IMR-90 (cell line): ENCODE data around the gene CMIP. TPM values are rescaled to one million over a fixed set of nuclear protein-coding genes. Genes with fewer than 3 reads are reported as not detected.

Experiments
- ATAC-seq: fragments of 200-7000 bp; cut with Tn5 transposase; 2 replicates; pipeline ENCODE4 v1.9.1; 2020; ENCODE audit warnings: low read depth, mild to moderate bottlenecking, moderate library complexity
- BruUV-seq: library from RNA; stranded (reverse); fragments of 400-500 nt; replicated peaks from 2 replicates; lab custom pipeline; 2021; lab: Mats Ljungman, UMichigan
- CTCF ChIA-PET: fragments of 300-600 bp; formaldehyde crosslinking; extraction: SDS; loops from one replicate; lab custom pipeline; 2021; ENCODE audit warnings: antibody characterized with exemption; lab: Yijun Ruan, JAX
- POLR2A ChIA-PET: fragments of 300-600 bp; sonication (Branson Sonifier 250); formaldehyde crosslinking; loops from one replicate; lab custom pipeline; 2022; ENCODE audit warnings: antibody characterized with exemption; ENCODE audit not compliant: unreplicated experiment; lab: Charles Lee
- DNase-seq: peaks from one replicate; pipeline ENCODE4 v3.0.0; 2013
- H2AFZ ChIP-seq: replicated peaks from 2 replicates; pipeline ENCODE3; 2013; ENCODE audit warnings: low read length, mild to moderate bottlenecking; ENCODE audit not compliant: poor library complexity
- H2AK5ac ChIP-seq: 2 replicates; pipeline ENCODE4 v1.6.1; 2013; ENCODE audit warnings: low read depth, low read length, inconsistent platforms
- H2AK9ac ChIP-seq: replicated peaks from 2 replicates; pipeline ENCODE3; 2013; ENCODE audit warnings: mild to moderate bottlenecking, low read depth, low read length, moderate library complexity; ENCODE audit not compliant: poor library complexity
- H2BK120ac ChIP-seq: 2 replicates; pipeline ENCODE4 v1.6.1; 2013; ENCODE audit warnings: low read depth, low read length, inconsistent platforms
- H2BK15ac ChIP-seq: 3 replicates; pipeline ENCODE4 v1.6.1; 2013; ENCODE audit warnings: low read depth, low read length, inconsistent platforms
- H2BK20ac ChIP-seq: 2 replicates; pipeline ENCODE4 v1.6.1; 2013; ENCODE audit warnings: low read depth, mild to moderate bottlenecking, inconsistent platforms, low read length, moderate library complexity
- H2BK5ac ChIP-seq: 2 replicates; pipeline ENCODE4 v1.6.1; 2013; ENCODE audit warnings: mild to moderate bottlenecking, low read depth, low read length, inconsistent platforms; ENCODE audit not compliant: poor library complexity, severe bottlenecking
- H3K14ac ChIP-seq: replicated peaks from 2 replicates; pipeline ENCODE4 v1.6.1; 2013; ENCODE audit warnings: low read depth, low read length, inconsistent platforms
- H3K18ac ChIP-seq: 2 replicates; pipeline ENCODE4 v1.6.1; 2013; ENCODE audit warnings: low read depth, low read length, control low read depth
- H3K23ac ChIP-seq: 2 replicates; pipeline ENCODE4 v1.6.1; 2013; ENCODE audit warnings: low read depth, low read length, inconsistent platforms
- H3K27ac ChIP-seq: 2 replicates; pipeline ENCODE4 v1.5.1; 2013; ENCODE audit warnings: mild to moderate bottlenecking, control low read depth, low read length; ENCODE audit not compliant: insufficient read depth
- H3K27me3 ChIP-seq: 2 replicates; pipeline ENCODE4 v1.6.1; 2013; ENCODE audit warnings: low read length; ENCODE audit not compliant: control insufficient read depth, insufficient read depth
- H3K36me3 ChIP-seq: 2 replicates; pipeline ENCODE4 v1.6.1; 2013; ENCODE audit warnings: low read length, mixed read lengths; ENCODE audit not compliant: control insufficient read depth, insufficient read depth
- H3K4ac ChIP-seq: 2 replicates; pipeline ENCODE4 v1.6.1; 2013; ENCODE audit warnings: low read depth, low read length, inconsistent platforms
- H3K4me1 ChIP-seq: 2 replicates; pipeline ENCODE4 v1.6.1; 2013; ENCODE audit warnings: low read length, mixed read lengths; ENCODE audit not compliant: control insufficient read depth, insufficient read depth
- H3K4me2 ChIP-seq: 2 replicates; pipeline ENCODE4 v1.6.1; 2013; ENCODE audit warnings: low read depth, mild to moderate bottlenecking, control low read depth, low read length, moderate library complexity
- H3K4me3 ChIP-seq: 2 replicates; pipeline ENCODE4 v1.5.1; 2013; ENCODE audit warnings: low read depth, mild to moderate bottlenecking, control low read depth, low read length, moderate library complexity; ENCODE audit not compliant: insufficient read depth
- H3K56ac ChIP-seq: 2 replicates; pipeline ENCODE4 v1.6.1; 2013; ENCODE audit warnings: low read length, inconsistent platforms; ENCODE audit not compliant: insufficient read depth; ENCODE audit errors: extremely low read depth
- H3K79me1 ChIP-seq, 2 experiments: 2 replicates each; pipeline ENCODE4 v1.6.1; 2013; ENCODE audit warnings: low read length in 2 of 2, inconsistent platforms in 1 of 2, low read depth in 1 of 2
- H3K9ac ChIP-seq: 2 replicates; pipeline ENCODE4 v1.6.1; 2013; ENCODE audit warnings: low read depth, low read length, control low read depth
- H3K9me1 ChIP-seq: 2 replicates; pipeline ENCODE4 v1.6.1; 2013; ENCODE audit warnings: low read length, inconsistent platforms; ENCODE audit not compliant: insufficient read depth
- H3K9me3 ChIP-seq: 2 replicates; pipeline ENCODE4 v1.6.1; 2013; ENCODE audit warnings: low read length; ENCODE audit not compliant: control insufficient read depth, insufficient read depth
- H4K20me1 ChIP-seq: 2 replicates; pipeline ENCODE4 v1.6.1; 2013; ENCODE audit warnings: low read length, inconsistent platforms; ENCODE audit not compliant: insufficient read depth
- H4K5ac ChIP-seq: 2 replicates; pipeline ENCODE4 v1.6.1; 2013; ENCODE audit warnings: mild to moderate bottlenecking, low read depth, low read length, control low read depth
- H4K8ac ChIP-seq, 2 experiments: 2 replicates each; pipeline ENCODE4 v1.6.1; 2013; ENCODE audit warnings: low read depth in 2 of 2, low read length in 2 of 2, control low read depth in 1 of 2, inconsistent platforms in 1 of 2
- H4K91ac ChIP-seq: 2 replicates; pipeline ENCODE4 v1.6.1; 2013; ENCODE audit warnings: low read depth, low read length, inconsistent platforms; ENCODE audit not compliant: insufficient read depth
- CEBPB ChIP-seq: IDR thresholded peaks from 2 replicates; pipeline ENCODE4 v1.6.1; 2012; ENCODE audit warnings: low read depth, low read length, improper control_type of control experiment
- CTCF ChIP-seq: conservative IDR thresholded peaks from 2 replicates; pipeline ENCODE4 v1.5.1; 2012; ENCODE audit warnings: mild to moderate bottlenecking, low read depth, low read length, improper control_type of control experiment
- FOS ChIP-seq: fragments of 150-350 bp; IDR thresholded peaks from 2 replicates; pipeline ENCODE4 v1.6.1; 2016; ENCODE audit warnings: low read depth, low read length
- MAFK ChIP-seq: IDR thresholded peaks from 2 replicates; pipeline ENCODE4 v1.6.1; 2012; ENCODE audit warnings: low read depth, low read length, improper control_type of control experiment
- MAZ ChIP-seq: IDR thresholded peaks from 2 replicates; pipeline ENCODE4 v1.6.1; 2012; ENCODE audit warnings: low read depth, mild to moderate bottlenecking, low read length, improper control_type of control experiment, moderate library complexity, borderline replicate concordance
- MXI1 ChIP-seq: IDR thresholded peaks from 2 replicates; pipeline ENCODE4 v1.6.1; 2012; ENCODE audit warnings: low read depth, mild to moderate bottlenecking, low read length, moderate library complexity, borderline replicate concordance
- SMC3 ChIP-seq: fragments of 150-350 bp; IDR thresholded peaks from 2 replicates; pipeline ENCODE4 v1.6.1; 2016; ENCODE audit warnings: low read depth, mild to moderate bottlenecking, antibody characterized with exemption, low read length, moderate library complexity
- USF2 ChIP-seq: fragments of 150-350 bp; IDR thresholded peaks from 2 replicates; pipeline ENCODE4 v1.6.1; 2017; ENCODE audit warnings: mild to moderate bottlenecking, antibody characterized with exemption, low read length, low read depth
- WGBS, 2 experiments: methylation state at CpG; one replicate each; pipeline versions ENCODE4 v1.1.5 to v1.1.7; 2013; ENCODE audit warnings: missing lambda C conversion rate in 2 of 2; ENCODE audit not compliant: insufficient read length in 1 of 2; ENCODE audit errors: extremely low coverage in 2 of 2; 5-methylcytosine and 5-hydroxymethylcytosine counted together
- dilution Hi-C: fragments of 300-500 bp; cut with HindIII; formaldehyde crosslinking; loops from one replicate; pipeline ENCODE4 v1.14.3; 2018; ENCODE audit warnings: low sequenced_read_pairs; ENCODE audit not compliant: unreplicated experiment
- in situ Hi-C: fragments of 300-500 bp; cut with MboI; formaldehyde crosslinking; loops from 3 replicates; pipeline ENCODE4 v1.14.3; 2019; ENCODE audit warnings: low sequenced_read_pairs, inconsistent platforms, mixed read lengths
- intact Hi-C: fragments of 100-400 bp; cut with micrococcal nuclease; formaldehyde crosslinking; loops from 2 replicates; pipeline ENCODE4 v1.10.0; 2022
- polyA plus RNA-seq, 3 experiments: library from polyadenylated mRNA; depleted of rRNA; stranded (reverse); fragments of >200 nt; gene quantifications; 2 replicates each; pipeline ENCODE4 v1.2.3, GENCODE V29; 2012; ENCODE audit warnings: low replicate concordance in 1 of 3
- total RNA-seq: library from RNA; depleted of rRNA; stranded (reverse); fragments of >200 nt; gene quantifications from 2 replicates; pipeline ENCODE4 v1.2.3, GENCODE V29; 2012

The CMIP gene
- total and polyA plus RNA-seq, 2 of the 4 experiments (the other 2 are of a cell fraction), result 3.2 to 11.6 TPM

- H3K27ac ChIP-seq, result no peak overlapping the region
- H3K9ac ChIP-seq, result no peak overlapping the region
- no peak overlapping the region for H4K8ac ChIP-seq
- dilution Hi-C loops (no loop called here), intact Hi-C loops (no loop called here), in situ Hi-C loops (no loop called here)
- BruUV-seq, result no TSS peak
- H3K79me1 ChIP-seq, result peaks cover 46 to 69% of the 10 kb centered on the region in 2 experiments
- no peak overlapping the region for H2BK5ac ChIP-seq
- H2BK20ac ChIP-seq, result no peak overlapping the region
- no peak overlapping the region for H4K5ac ChIP-seq
- H2AK5ac ChIP-seq, result peak overlapping the region; percentile 35; the same call in 1 of the 2 replicates
- H3K9me1 ChIP-seq, result peaks cover 10% of the 10 kb centered on the region; the same call in 1 of the 2 replicates
- H2BK120ac ChIP-seq, result no peak overlapping the region
- DNase-seq (no peak), ATAC-seq (no peak)
- no peak overlapping the region for H3K4ac ChIP-seq
- peaks cover 5% of the 10 kb centered on the region for H3K4me1 ChIP-seq
- ChIA-PET POLR2A (no interaction called here), CTCF (no interaction called here)
- H3K18ac ChIP-seq, result no peak overlapping the region
- WGBS, 2 experiments, result 98% methylated on average over 8 of the region's 13 CpGs; no CpG with 5 or more reads in 1 of the 2 experiments
- H3K4me2 ChIP-seq, result no peak overlapping the region
- no peak for TF ChIP-seq SMC3
- no peak for TF ChIP-seq MXI1
- no peak for TF ChIP-seq CTCF
- TF ChIP-seq CEBPB, result no peak
- no peak for TF ChIP-seq FOS
- no peak for TF ChIP-seq MAFK
- no peak for TF ChIP-seq USF2
- TF ChIP-seq MAZ, result no peak
- H3K4me3 ChIP-seq, result no peak overlapping the region
- H3K56ac ChIP-seq, result no peak overlapping the region
- no peak overlapping the region for H2BK15ac ChIP-seq
- no peaks in the 10 kb centered on the region for H3K36me3 ChIP-seq
- no peaks in the 10 kb centered on the region for H3K9me3 ChIP-seq
- no peak overlapping the region for H3K23ac ChIP-seq
- H2AK9ac ChIP-seq, result no peak overlapping the region
- H4K20me1 ChIP-seq, result peaks cover 25% of the 10 kb centered on the region
- peak overlapping the region; percentile 60 for H2AFZ ChIP-seq
- no peaks in the 10 kb centered on the region for H3K27me3 ChIP-seq
- no peak overlapping the region for H4K91ac ChIP-seq
- H3K14ac ChIP-seq, result no peak overlapping the region
These were observed 60.5 kb downstream of the CMIP start for GRCh38 chr16:81505011-81505661.
